IPS-18c (cell line): ENCODE measurements around the gene KIRREL3.

Experiments used
- H3K4me3 ChIP-seq: 2 replicates; pipeline ENCODE4 v1.7.0; 2013; ENCODE audit warnings: low read depth, mild to moderate bottlenecking, low read length, moderate library complexity; ENCODE audit not compliant: insufficient read depth
- H3K9me3 ChIP-seq: one replicate; pipeline ENCODE4 v1.6.1; 2013; ENCODE audit warnings: mild to moderate bottlenecking, low read length, moderate library complexity; ENCODE audit not compliant: control insufficient read depth, insufficient read depth

Gene KIRREL3

GRCh38 chr11:127000291-127000968 is at the start of gene KIRREL3:
Gene KIRREL3 (minus strand): TSS chr11:127000770.
- Histone ChIP-seq H3K9me3 (no peaks in the 10 kb centered on the region), H3K4me3 (peak within 1 kb of the TSS; percentile 42)

GRCh38 chr11:127050186-127050585 is 49.6 kb upstream of the KIRREL3 start:
- Histone ChIP-seq H3K4me3 (no peak overlapping the region), H3K9me3 (no peaks in the 10 kb centered on the region)

- no peaks in the 10 kb centered on the region for H3K9me3 ChIP-seq
- no peak overlapping the region for H3K4me3 ChIP-seq
These were observed 48.9 kb upstream of the KIRREL3 start for GRCh38 chr11:127049486-127049885.

GRCh38 chr11:127044535-127044934 is 44.0 kb upstream of the KIRREL3 start:
- Histone ChIP-seq H3K4me3 (no peak overlapping the region), H3K9me3 (no peaks in the 10 kb centered on the region)

GRCh38 chr11:127042445-127042844 is 41.9 kb upstream of the KIRREL3 start:
- no peak overlapping the region for H3K4me3 ChIP-seq
- no peaks in the 10 kb centered on the region for H3K9me3 ChIP-seq

- Histone ChIP-seq H3K4me3 (no peak overlapping the region), H3K9me3 (no peaks in the 10 kb centered on the region)
These were observed 39.0 kb upstream of the KIRREL3 start for GRCh38 chr11:127039591-127039990.

- Histone ChIP-seq H3K9me3 (no peaks in the 10 kb centered on the region), H3K4me3 (no peak overlapping the region)
These were observed 37.0 kb upstream of the KIRREL3 start for GRCh38 chr11:127037596-127037995.

- Histone ChIP-seq H3K9me3 (no peaks in the 10 kb centered on the region), H3K4me3 (no peak overlapping the region)
These were observed 36.4 kb upstream of the KIRREL3 start for GRCh38 chr11:127037001-127037400.

GRCh38 chr11:127035824-127036223 is 35.3 kb upstream of the KIRREL3 start:
- Histone ChIP-seq H3K9me3 (no peaks in the 10 kb centered on the region), H3K4me3 (no peak overlapping the region)

GRCh38 chr11:127034973-127035372 is 34.4 kb upstream of the KIRREL3 start:
- H3K4me3 ChIP-seq, result no peak overlapping the region

GRCh38 chr11:127028648-127029047 is 28.1 kb upstream of the KIRREL3 start:
- Histone ChIP-seq H3K9me3 (no peaks in the 10 kb centered on the region), H3K4me3 (no peak overlapping the region)

More at GRCh38 chr11:127034973-127035372, 34.4 kb upstream of the KIRREL3 start:
- no peaks in the 10 kb centered on the region for H3K9me3 ChIP-seq

- Histone ChIP-seq H3K9me3 (no peaks in the 10 kb centered on the region), H3K4me3 (no peak overlapping the region)
These were observed 27.2 kb upstream of the KIRREL3 start for GRCh38 chr11:127027789-127028188.

GRCh38 chr11:127027000-127027399 is 26.4 kb upstream of the KIRREL3 start:
- H3K4me3 ChIP-seq, result no peak overlapping the region
- no peaks in the 10 kb centered on the region for H3K9me3 ChIP-seq

GRCh38 chr11:127023991-127024390 is 23.4 kb upstream of the KIRREL3 start:
- Histone ChIP-seq H3K4me3 (no peak overlapping the region), H3K9me3 (no peaks in the 10 kb centered on the region)

- H3K4me3 ChIP-seq, result no peak overlapping the region
- H3K9me3 ChIP-seq, result no peaks in the 10 kb centered on the region
These were observed 18.2 kb upstream of the KIRREL3 start for GRCh38 chr11:127018683-127019279.

- H3K4me3 ChIP-seq, result no peak overlapping the region
- no peaks in the 10 kb centered on the region for H3K9me3 ChIP-seq
These were observed 16.9 kb upstream of the KIRREL3 start for GRCh38 chr11:127017482-127017881.

GRCh38 chr11:127013550-127013949 is 13.0 kb upstream of the KIRREL3 start:
- H3K9me3 ChIP-seq, result no peaks in the 10 kb centered on the region
- no peak overlapping the region for H3K4me3 ChIP-seq

GRCh38 chr11:127006311-127006710 is 5.7 kb upstream of the KIRREL3 start:
- no peaks in the 10 kb centered on the region for H3K9me3 ChIP-seq
- H3K4me3 ChIP-seq, result no peak overlapping the region
